ENCODE measurements around the gene HSD17B13. TPM values are rescaled to one million over a fixed set of nuclear protein-coding genes. Genes with fewer than 3 reads are reported as not detected.
"Not testable (repeated sequence)": the region's sequence is repeated elsewhere in the genome, so short reads cannot be mapped to it uniquely, and the experiment has no call there.

HSD17B13 gene
- total RNA-seq, 2 donors from 2014 or later: 0.11 TPM; not detected in 1

- Mint-ChIP-seq H3K27me3 (peaks cover 4% of the 10 kb centered on the region), H3K36me3 (ENCODE audit: low read depth) (no peaks in the 10 kb centered on the region), H3K27ac (no peak overlapping the region), H3K4me1 (no peaks in the 10 kb centered on the region), H3K4me3 (no peak overlapping the region), H3K9me3 (no peaks in the 10 kb centered on the region)
- ATAC-seq (replicated peaks): no peak
These were observed 17.8 kb downstream of the HSD17B13 start for GRCh38 chr4:87304745-87305432.

GRCh38 chr4:87299898-87300297, 22.8 kb downstream of the HSD17B13 start:
- H3K4me1 Mint-ChIP-seq: no peaks in the 10 kb centered on the region
- H3K27me3 Mint-ChIP-seq: peaks cover 4% of the 10 kb centered on the region
- no peak overlapping the region for H3K27ac Mint-ChIP-seq
- no peak overlapping the region for H3K4me3 Mint-ChIP-seq
- ATAC-seq (replicated peaks): no peak
- peaks cover 4% of the 10 kb centered on the region for H3K9me3 Mint-ChIP-seq
- H3K36me3 Mint-ChIP-seq (ENCODE audit: low read depth): no peaks in the 10 kb centered on the region

GRCh38 chr4:87298362-87298761, 24.3 kb downstream of the HSD17B13 start:
- Mint-ChIP-seq H3K36me3 (ENCODE audit: low read depth) (no peaks in the 10 kb centered on the region), H3K9me3 (peaks cover 16% of the 10 kb centered on the region), H3K4me1 (no peaks in the 10 kb centered on the region), H3K27me3 (peaks cover 4% of the 10 kb centered on the region), H3K4me3 (no peak overlapping the region), H3K27ac (no peak overlapping the region)
- ATAC-seq (replicated peaks): no peak

GRCh38 chr4:87294911-87295310, 27.8 kb downstream of the HSD17B13 start:
- not testable (repeated sequence) for H3K27me3 Mint-ChIP-seq; H3K27ac Mint-ChIP-seq; ATAC-seq (replicated peaks); H3K36me3 Mint-ChIP-seq (ENCODE audit: low read depth); H3K4me3 Mint-ChIP-seq; H3K4me1 Mint-ChIP-seq
- H3K9me3 Mint-ChIP-seq: peaks cover 18% of the 10 kb centered on the region

- H3K27ac Mint-ChIP-seq; H3K4me1 Mint-ChIP-seq; H3K36me3 Mint-ChIP-seq (ENCODE audit: low read depth); H3K4me3 Mint-ChIP-seq; H3K27me3 Mint-ChIP-seq; ATAC-seq (replicated peaks): not testable (repeated sequence)
- peaks cover 18% of the 10 kb centered on the region for H3K9me3 Mint-ChIP-seq
These were observed 28.8 kb downstream of the HSD17B13 start for GRCh38 chr4:87293889-87294288.

- Mint-ChIP-seq H3K27ac (no peak overlapping the region), H3K9me3 (peaks cover 20% of the 10 kb centered on the region), H3K36me3 (ENCODE audit: low read depth) (no peaks in the 10 kb centered on the region), H3K4me1 (no peaks in the 10 kb centered on the region), H3K4me3 (no peak overlapping the region), H3K27me3 (peaks cover 12% of the 10 kb centered on the region)
- ATAC-seq (replicated peaks): no peak
These were observed 35.7 kb downstream of the HSD17B13 start for GRCh38 chr4:87286970-87287369.

- H3K27ac Mint-ChIP-seq; ATAC-seq (replicated peaks); H3K36me3 Mint-ChIP-seq (ENCODE audit: low read depth); H3K4me1 Mint-ChIP-seq; H3K4me3 Mint-ChIP-seq: not testable (repeated sequence)
- H3K9me3 Mint-ChIP-seq: peaks cover 20% of the 10 kb centered on the region
- peaks cover 15% of the 10 kb centered on the region for H3K27me3 Mint-ChIP-seq
These were observed 38.4 kb downstream of the HSD17B13 start for GRCh38 chr4:87284268-87284667.

GRCh38 chr4:87283151-87283550, 39.5 kb downstream of the HSD17B13 start:
- Mint-ChIP-seq H3K9me3 (peaks cover 20% of the 10 kb centered on the region), H3K27ac (no peak overlapping the region), H3K36me3 (ENCODE audit: low read depth) (no peaks in the 10 kb centered on the region), H3K4me1 (no peaks in the 10 kb centered on the region), H3K27me3 (peaks cover 24% of the 10 kb centered on the region), H3K4me3 (no peak overlapping the region)
- ATAC-seq (replicated peaks): no peak

GRCh38 chr4:87281603-87282002, 41.1 kb downstream of the HSD17B13 start:
- Mint-ChIP-seq H3K4me1 (no peaks in the 10 kb centered on the region), H3K4me3 (no peak overlapping the region), H3K27ac (no peak overlapping the region), H3K9me3 (peaks cover 15% of the 10 kb centered on the region), H3K36me3 (ENCODE audit: low read depth) (no peaks in the 10 kb centered on the region), H3K27me3 (peaks cover 26% of the 10 kb centered on the region)
- no peak for ATAC-seq (replicated peaks)

- peaks cover 26% of the 10 kb centered on the region for H3K27me3 Mint-ChIP-seq
- H3K4me1 Mint-ChIP-seq: no peaks in the 10 kb centered on the region
- peaks cover 4% of the 10 kb centered on the region for H3K9me3 Mint-ChIP-seq
- no peak overlapping the region for H3K27ac Mint-ChIP-seq
- H3K4me3 Mint-ChIP-seq: no peak overlapping the region
- no peaks in the 10 kb centered on the region for H3K36me3 Mint-ChIP-seq (ENCODE audit: low read depth)
- no peak for ATAC-seq (replicated peaks)
These were observed 44.3 kb downstream of the HSD17B13 start for GRCh38 chr4:87278335-87278794.

- H3K9me3 Mint-ChIP-seq: no peaks in the 10 kb centered on the region
- H3K36me3 Mint-ChIP-seq (ENCODE audit: low read depth): no peaks in the 10 kb centered on the region
- H3K27me3 Mint-ChIP-seq: peaks cover 32% of the 10 kb centered on the region
- no peaks in the 10 kb centered on the region for H3K4me1 Mint-ChIP-seq
- ATAC-seq (replicated peaks): no peak
- H3K4me3 Mint-ChIP-seq: no peak overlapping the region
- H3K27ac Mint-ChIP-seq: no peak overlapping the region
These were observed 47.4 kb downstream of the HSD17B13 start for GRCh38 chr4:87275311-87275710.

GRCh38 chr4:87274803-87275202, 47.9 kb downstream of the HSD17B13 start:
- Mint-ChIP-seq H3K9me3 (no peaks in the 10 kb centered on the region), H3K4me3 (no peak overlapping the region), H3K27me3 (peaks cover 32% of the 10 kb centered on the region), H3K27ac (no peak overlapping the region), H3K4me1 (no peaks in the 10 kb centered on the region), H3K36me3 (ENCODE audit: low read depth) (no peaks in the 10 kb centered on the region)
- no peak for ATAC-seq (replicated peaks)

GRCh38 chr4:87274327-87274726, 48.4 kb downstream of the HSD17B13 start:
- Mint-ChIP-seq H3K36me3 (ENCODE audit: low read depth) (no peaks in the 10 kb centered on the region), H3K4me1 (no peaks in the 10 kb centered on the region), H3K27ac (no peak overlapping the region), H3K9me3 (no peaks in the 10 kb centered on the region), H3K27me3 (peaks cover 30% of the 10 kb centered on the region), H3K4me3 (no peak overlapping the region)
- no peak for ATAC-seq (replicated peaks)

- Mint-ChIP-seq H3K36me3 (ENCODE audit: low read depth) (no peaks in the 10 kb centered on the region), H3K4me1 (no peaks in the 10 kb centered on the region), H3K27me3 (peaks cover 23% of the 10 kb centered on the region), H3K4me3 (no peak overlapping the region), H3K27ac (no peak overlapping the region), H3K9me3 (no peaks in the 10 kb centered on the region)
- ATAC-seq (replicated peaks): no peak
These were observed 51.9 kb downstream of the HSD17B13 start for GRCh38 chr4:87270825-87271224.

GRCh38 chr4:87270144-87270543, 52.5 kb downstream of the HSD17B13 start:
- Mint-ChIP-seq H3K4me1 (no peaks in the 10 kb centered on the region), H3K4me3 (no peak overlapping the region), H3K27ac (no peak overlapping the region), H3K9me3 (no peaks in the 10 kb centered on the region), H3K27me3 (peaks cover 23% of the 10 kb centered on the region), H3K36me3 (ENCODE audit: low read depth) (no peaks in the 10 kb centered on the region)
- no peak for ATAC-seq (replicated peaks)

GRCh38 chr4:87268411-87268810, 54.3 kb downstream of the HSD17B13 start:
- Mint-ChIP-seq H3K9me3 (no peaks in the 10 kb centered on the region), H3K4me1 (no peaks in the 10 kb centered on the region), H3K27ac (no peak overlapping the region), H3K36me3 (ENCODE audit: low read depth) (no peaks in the 10 kb centered on the region), H3K27me3 (peaks cover 19% of the 10 kb centered on the region), H3K4me3 (no peak overlapping the region)
- no peak for ATAC-seq (replicated peaks)

Measured in activated T-helper 17 cell treated with anti-CD3 and anti-CD28 coated beads, Interleukin-2, amount 50 U/mL, for 72 hours (primary cell).